Measurements from ENCODE around the gene PLEKHA5. TPM values are rescaled to one million over a fixed set of nuclear protein-coding genes. Genes with fewer than 3 reads are reported as not detected.

PLEKHA5 gene
- total RNA-seq, 2 donors from 2014 or later, result 10.2 to 29.8 TPM

- intact Hi-C loops (cut with DNase I), result no loop called here
- Histone ChIP-seq H3K27ac (no peak overlapping the region), H3K4me3 (no peak overlapping the region), H3K4me1 (no peaks in the 10 kb centered on the region), H3K27me3 (no peaks in the 10 kb centered on the region), H3K36me3 (replicated peaks in 1 of 2; ENCODE audit: insufficient read depth in 1 of 2, low read depth in 2 of 2) (no peaks in the 10 kb centered on the region), H3K9me3 (no peaks in the 10 kb centered on the region)
- ATAC-seq (no peak), DNase-seq (no peak)
- TF ChIP-seq POLR2A (IDR thresholded peaks at IDR 0.05) (no peak), CTCF (IDR thresholded peaks at IDR 0.05) (no peak)
- 61 to 80% methylated on average over 2 of the region's 2 CpGs for WGBS, 2 donors
Measured at GRCh38 chr12:19198272-19198671, 68.7 kb downstream of the PLEKHA5 start.

- no peak overlapping the region for H3K4me3 ChIP-seq
- intact Hi-C loops (cut with DNase I), result no loop called here
- no peaks in the 10 kb centered on the region for H3K36me3 ChIP-seq (replicated peaks in 1 of 2; ENCODE audit: insufficient read depth in 1 of 2, low read depth in 2 of 2)
- no peaks in the 10 kb centered on the region for H3K27me3 ChIP-seq
- DNase-seq, result no peak
- TF ChIP-seq CTCF (IDR thresholded peaks at IDR 0.05) (no peak), POLR2A (IDR thresholded peaks at IDR 0.05) (no peak)
- no peak for ATAC-seq
- no peaks in the 10 kb centered on the region for H3K4me1 ChIP-seq
- no peaks in the 10 kb centered on the region for H3K9me3 ChIP-seq
- 57 to 70% methylated on average over 1 of the region's 1 CpG for whole genome bisulfite sequencing, 2 donors
- H3K27ac ChIP-seq, result no peak overlapping the region
Measured at GRCh38 chr12:19199332-19199731, 69.8 kb downstream of the PLEKHA5 start.

- intact Hi-C loops (cut with DNase I), result no loop called here
- H3K9me3 ChIP-seq, result no peaks in the 10 kb centered on the region
- DNase-seq (no peak), ATAC-seq (no peak)
- H3K4me1 ChIP-seq, result no peaks in the 10 kb centered on the region
- TF ChIP-seq POLR2A (IDR thresholded peaks at IDR 0.05) (no peak), CTCF (IDR thresholded peaks at IDR 0.05) (no peak)
- no peaks in the 10 kb centered on the region for H3K36me3 ChIP-seq (replicated peaks in 1 of 2; ENCODE audit: insufficient read depth in 1 of 2, low read depth in 2 of 2)
- H3K27me3 ChIP-seq, result no peaks in the 10 kb centered on the region
- 68 to 79% methylated on average over 1 of the region's 1 CpG for WGBS, 2 donors
- H3K27ac ChIP-seq, result no peak overlapping the region
- no peak overlapping the region for H3K4me3 ChIP-seq
Measured at GRCh38 chr12:19200261-19200660, 70.7 kb downstream of the PLEKHA5 start.

GRCh38 chr12:19201661-19202060 is 72.1 kb downstream of the PLEKHA5 start:
- 90 to 95% methylated on average over 3 of the region's 3 CpGs for WGBS, 2 donors

GRCh38 chr12:19203013-19203412 is 73.5 kb downstream of the PLEKHA5 start:
- no peak for ATAC-seq
- H3K27ac ChIP-seq, result no peak overlapping the region

More at GRCh38 chr12:19201661-19202060, 72.1 kb downstream of the PLEKHA5 start:
- no peaks in the 10 kb centered on the region for H3K27me3 ChIP-seq
- H3K4me3 ChIP-seq, result no peak overlapping the region
- no peaks in the 10 kb centered on the region for H3K36me3 ChIP-seq (replicated peaks in 1 of 2; ENCODE audit: insufficient read depth in 1 of 2, low read depth in 2 of 2)
- H3K4me1 ChIP-seq, result no peaks in the 10 kb centered on the region
- ATAC-seq (no peak), DNase-seq (no peak)
- H3K27ac ChIP-seq, result no peak overlapping the region
- no peak for TF ChIP-seq POLR2A (IDR thresholded peaks at IDR 0.05)
- intact Hi-C loops (cut with DNase I), result no loop called here
- H3K9me3 ChIP-seq, result no peaks in the 10 kb centered on the region

More at GRCh38 chr12:19203013-19203412, 73.5 kb downstream of the PLEKHA5 start:
- Histone ChIP-seq H3K36me3 (replicated peaks in 1 of 2; ENCODE audit: insufficient read depth in 1 of 2, low read depth in 2 of 2) (no peaks in the 10 kb centered on the region), H3K4me3 (no peak overlapping the region), H3K4me1 (no peaks in the 10 kb centered on the region), H3K9me3 (no peaks in the 10 kb centered on the region), H3K27me3 (no peaks in the 10 kb centered on the region)
- intact Hi-C loops (cut with DNase I), result no loop called here
- WGBS, 2 donors, result 95 to 100% methylated on average over 1 of the region's 1 CpG
- no peak for DNase-seq
- TF ChIP-seq POLR2A (IDR thresholded peaks at IDR 0.05) (no peak), CTCF (IDR thresholded peaks at IDR 0.05) (no peak)

All from body of pancreas (tissue), 4 donors.